ENCODE measurements around the gene KCNG2.
"Not testable (repeated sequence)": the region's sequence is repeated elsewhere in the genome, so short reads cannot be mapped to it uniquely, and the experiment has no call there.

- TF ChIP-seq CTCF (conservative IDR thresholded peaks at IDR 0.05); ZFX (IDR thresholded peaks at IDR 0.05): not testable (repeated sequence)
These were observed 68.2 kb downstream of the KCNG2 start for GRCh38 chr18:79865951-79866350.
